Uterus (tissue), 2 donors: ENCODE results near the gene PLCL1.

Source experiments
- POLR2A ChIP-seq, 2 donors: fragments of 450-650 bp; IDR thresholded peaks; one replicate each; pipeline ENCODE4 v1.6.1; 2016; ENCODE audit warnings: antibody characterized with exemption in 2 of 2, mild to moderate bottlenecking in 1 of 2, moderate library complexity in 1 of 2
- TF ChIP-seq, protein P1 (sequence below), 4 experiments: fragments of 200-600 bp in 2 of 4; fragments of 450-650 bp in 2 of 4; sonication (generic) in 2 of 4; IDR thresholded peaks; one replicate each; pipeline ENCODE4 v1.5.1; 2016 to 2019; ENCODE audit warnings: antibody characterized with exemption in 4 of 4, mild to moderate bottlenecking in 2 of 4, moderate library complexity in 1 of 4

DNA sequence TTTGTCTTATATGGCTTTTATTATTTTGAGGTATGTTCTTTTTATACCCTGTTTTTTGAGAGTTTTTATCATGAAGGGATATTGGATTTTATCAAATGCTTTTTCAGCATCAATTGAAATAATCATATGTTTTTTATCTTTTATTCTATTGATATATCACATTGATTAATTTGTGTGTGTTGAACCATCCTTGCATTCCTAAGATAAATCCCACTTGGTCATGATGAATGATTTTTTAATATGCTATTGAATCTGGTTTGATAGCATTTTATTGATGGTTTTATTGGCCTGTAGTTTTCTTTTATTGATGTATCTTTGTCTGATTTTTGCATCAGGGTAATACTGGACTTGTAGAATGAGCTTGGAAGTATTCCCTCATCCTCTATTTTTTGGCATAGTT lies 160.3 kb downstream of the PLCL1 start:
- TF ChIP-seq, protein P1, sequence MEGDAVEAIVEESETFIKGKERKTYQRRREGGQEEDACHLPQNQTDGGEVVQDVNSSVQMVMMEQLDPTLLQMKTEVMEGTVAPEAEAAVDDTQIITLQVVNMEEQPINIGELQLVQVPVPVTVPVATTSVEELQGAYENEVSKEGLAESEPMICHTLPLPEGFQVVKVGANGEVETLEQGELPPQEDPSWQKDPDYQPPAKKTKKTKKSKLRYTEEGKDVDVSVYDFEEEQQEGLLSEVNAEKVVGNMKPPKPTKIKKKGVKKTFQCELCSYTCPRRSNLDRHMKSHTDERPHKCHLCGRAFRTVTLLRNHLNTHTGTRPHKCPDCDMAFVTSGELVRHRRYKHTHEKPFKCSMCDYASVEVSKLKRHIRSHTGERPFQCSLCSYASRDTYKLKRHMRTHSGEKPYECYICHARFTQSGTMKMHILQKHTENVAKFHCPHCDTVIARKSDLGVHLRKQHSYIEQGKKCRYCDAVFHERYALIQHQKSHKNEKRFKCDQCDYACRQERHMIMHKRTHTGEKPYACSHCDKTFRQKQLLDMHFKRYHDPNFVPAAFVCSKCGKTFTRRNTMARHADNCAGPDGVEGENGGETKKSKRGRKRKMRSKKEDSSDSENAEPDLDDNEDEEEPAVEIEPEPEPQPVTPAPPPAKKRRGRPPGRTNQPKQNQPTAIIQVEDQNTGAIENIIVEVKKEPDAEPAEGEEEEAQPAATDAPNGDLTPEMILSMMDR (IDR thresholded peaks at IDR 0.05): no peak
- TF ChIP-seq POLR2A (IDR thresholded peaks at IDR 0.05): no peak
